Psoas muscle (tissue), 8 donors: Measurements from ENCODE around the gene FUNDC1. TPM values are rescaled to one million over a fixed set of nuclear protein-coding genes. Genes with fewer than 3 reads are reported as not detected.

ENCODE experiments used
- ATAC-seq, 4 donors: fragments of 200-7000 bp; cut with Tn5 transposase; one replicate each; pipeline ENCODE4 v1.9.1; 2020; ENCODE audit warnings: moderate library complexity in 3 of 4, mild to moderate bottlenecking in 2 of 4
- DNase-seq, 2 donors: peaks; one replicate each; pipeline ENCODE4 v3.0.0-alpha.2; 2020
- H3K27ac ChIP-seq: fragments of 200-600 bp; one replicate; pipeline ENCODE4 v1.8.0; 2022
- H3K27me3 ChIP-seq, 3 donors: fragments of 200-600 bp in 1 of 3; one replicate each; pipeline versions ENCODE4 v1.6.1 to v1.8.0; 2013 to 2022; ENCODE audit warnings: low read length in 2 of 3, mild to moderate bottlenecking in 2 of 3, moderate library complexity in 1 of 3; ENCODE audit not compliant: insufficient read depth in 3 of 3
- H3K36me3 ChIP-seq, 2 donors: fragments of 200-600 bp in 1 of 2; one replicate each; pipeline versions ENCODE4 v1.6.1 to v1.8.0; 2013 to 2022; ENCODE audit warnings: low read depth in 1 of 2, mild to moderate bottlenecking in 1 of 2, moderate library complexity in 1 of 2; ENCODE audit not compliant: insufficient read depth in 1 of 2
- H3K4me1 ChIP-seq: fragments of 200-600 bp; one replicate; pipeline ENCODE4 v1.8.0; 2022
- H3K4me3 ChIP-seq: fragments of 200-600 bp; one replicate; pipeline ENCODE4 v1.8.0; 2022; ENCODE audit warnings: mild to moderate bottlenecking
- H3K9me3 ChIP-seq: fragments of 200-600 bp; one replicate; pipeline ENCODE4 v1.8.0; 2022
- whole genome bisulfite sequencing, 3 donors: extraction: QIAGEN DNeasy Blood & Tissue Kit; methylation state at CpG; one replicate each; pipeline versions ENCODE4 v1.1.6 to v1.1.7; 2013; 5-methylcytosine and 5-hydroxymethylcytosine counted together
- intact Hi-C, 2 donors: fragments of 100-400 bp; cut with DNase I; formaldehyde crosslinking; loops; one replicate each; pipeline versions ENCODE4 v1.11.0 to v1.14.2; 2022
- polyA plus RNA-seq, 3 donors: library from polyadenylated mRNA; stranded (reverse); fragments of 200-250 nt; gene quantifications; one replicate each; pipeline ENCODE4 v1.2.3, GENCODE V29; 2013
- total RNA-seq, 4 donors: library from RNA; stranded (reverse); fragmentation: NEBNext Ultra II Directional in 2 of 4; extraction: Animal tissue kit (Norgen Biotek cat#: 25700) in 2 of 4; gene quantifications; one replicate each; pipeline versions ENCODE4 v1.2.1 to v1.2.4, GENCODE V29; 2021 to 2023
- TF ChIP-seq, protein P1 (sequence below): fragments of 200-600 bp; IDR thresholded peaks from one replicate; pipeline ENCODE4 v1.8.0; 2022; ENCODE audit warnings: antibody characterized with exemption
- donor health status: healthy with polysubstance abuse.
- donor health status: DM: no; HTN: no; CAD: no; lungs with moderate emphysema.
- donor health status: Bipolar disorder and iron deficiency.
- donor health status: healthy.
- donor health status: DM: yes; HTN: yes; CAD: no.
- donor health status: DM: no; HTN: no; CAD: no.
- donor health status: DM: no; HTN: no; CAD: no.
- donor health status: DM: yes; HTN: yes; CAD: no.

FUNDC1 gene
- total and polyA plus RNA-seq, 7 donors = 5.4 to 12.1 (median 7.1) TPM

DNA sequence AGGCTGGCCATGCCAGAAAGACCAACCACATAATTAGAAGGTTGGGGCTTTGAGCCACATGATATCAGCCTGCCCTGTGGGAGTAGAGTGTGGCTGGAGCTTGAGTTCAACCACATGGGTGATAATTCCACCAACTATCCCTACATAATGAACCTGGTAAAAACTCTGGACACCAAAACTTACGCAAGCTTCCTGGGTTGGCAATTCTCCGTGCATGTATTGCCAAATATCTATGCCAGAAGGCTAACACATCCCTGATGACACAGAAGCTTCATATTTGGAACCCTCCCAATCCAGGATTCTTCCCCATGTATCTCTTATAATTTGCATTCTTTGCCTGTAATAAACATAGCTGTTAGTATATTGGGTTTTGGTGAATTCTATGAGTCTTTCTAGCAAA, 68.2 kb downstream of the FUNDC1 start:
- WGBS, 3 donors = 30 to 47% (median 42%) methylated on average over 2 of the region's 2 CpGs
- Histone ChIP-seq H3K9me3 (no peaks in the 10 kb centered on the region), H3K27ac (no peak overlapping the region), H3K4me1 (no peaks in the 10 kb centered on the region), H3K36me3 (no peaks in the 10 kb centered on the region), H3K27me3 (peaks cover 0 to 4% (median 0%) of the 10 kb centered on the region in 3 donors), H3K4me3 (no peak overlapping the region)
- intact Hi-C loops = no loop called here
- no peak for DNase-seq
- no peak for ATAC-seq
- TF ChIP-seq, protein P1, sequence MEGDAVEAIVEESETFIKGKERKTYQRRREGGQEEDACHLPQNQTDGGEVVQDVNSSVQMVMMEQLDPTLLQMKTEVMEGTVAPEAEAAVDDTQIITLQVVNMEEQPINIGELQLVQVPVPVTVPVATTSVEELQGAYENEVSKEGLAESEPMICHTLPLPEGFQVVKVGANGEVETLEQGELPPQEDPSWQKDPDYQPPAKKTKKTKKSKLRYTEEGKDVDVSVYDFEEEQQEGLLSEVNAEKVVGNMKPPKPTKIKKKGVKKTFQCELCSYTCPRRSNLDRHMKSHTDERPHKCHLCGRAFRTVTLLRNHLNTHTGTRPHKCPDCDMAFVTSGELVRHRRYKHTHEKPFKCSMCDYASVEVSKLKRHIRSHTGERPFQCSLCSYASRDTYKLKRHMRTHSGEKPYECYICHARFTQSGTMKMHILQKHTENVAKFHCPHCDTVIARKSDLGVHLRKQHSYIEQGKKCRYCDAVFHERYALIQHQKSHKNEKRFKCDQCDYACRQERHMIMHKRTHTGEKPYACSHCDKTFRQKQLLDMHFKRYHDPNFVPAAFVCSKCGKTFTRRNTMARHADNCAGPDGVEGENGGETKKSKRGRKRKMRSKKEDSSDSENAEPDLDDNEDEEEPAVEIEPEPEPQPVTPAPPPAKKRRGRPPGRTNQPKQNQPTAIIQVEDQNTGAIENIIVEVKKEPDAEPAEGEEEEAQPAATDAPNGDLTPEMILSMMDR = no peak

Other genes starting within 250 kb of the FUNDC1 start
- under 1 TPM in 1 of 4 donors, not detected in 3; 0.11 TPM for gene EFHC2, start 199.2 kb downstream of the FUNDC1 start, total RNA-seq
- under 1 TPM in 2 of 3 donors, not detected in 1; 0.05 to 0.08 TPM for gene EFHC2, start 199.2 kb downstream of the FUNDC1 start, polyA plus RNA-seq